Stimulated activated naive CD8-positive, alpha-beta T cell treated with anti-CD3 and anti-CD28 coated beads, Interleukin-15, amount 100 ng/mL, for 72 hours (primary cell): Measurements from ENCODE around the gene ADGB.

ENCODE experiments used
- ATAC-seq: fragments of 150-1000 bp; cut with Tn5 transposase; 2 replicates; pipeline ENCODE4 v1.10.0; 2021; ENCODE audit warnings: mild to moderate bottlenecking, moderate library complexity
- DNase-seq, 2 donors: peaks; one replicate each; pipeline ENCODE4 v3.0.0; 2021 to 2022
- H3K27ac Mint-ChIP-seq, 2 donors: one replicate each; pipeline ENCODE4 v1.8.0; 2022; ENCODE audit warnings: mild to moderate bottlenecking in 2 of 2, mixed read lengths in 2 of 2, moderate library complexity in 2 of 2
- H3K27me3 Mint-ChIP-seq: one replicate; pipeline ENCODE4 v1.8.0; 2022; ENCODE audit warnings: mixed read lengths
- H3K4me1 Mint-ChIP-seq: one replicate; pipeline ENCODE4 v1.8.0; 2022; ENCODE audit warnings: mild to moderate bottlenecking, mixed read lengths
- H3K4me3 Mint-ChIP-seq, 2 donors: one replicate each; pipeline ENCODE4 v1.8.0; 2022; ENCODE audit warnings: mild to moderate bottlenecking in 2 of 2, mixed read lengths in 2 of 2, moderate library complexity in 1 of 2
- H3K9me3 Mint-ChIP-seq, 2 donors: one replicate each; pipeline ENCODE4 v1.8.0; 2022; ENCODE audit warnings: mixed read lengths in 2 of 2

ADGB gene

DNA sequence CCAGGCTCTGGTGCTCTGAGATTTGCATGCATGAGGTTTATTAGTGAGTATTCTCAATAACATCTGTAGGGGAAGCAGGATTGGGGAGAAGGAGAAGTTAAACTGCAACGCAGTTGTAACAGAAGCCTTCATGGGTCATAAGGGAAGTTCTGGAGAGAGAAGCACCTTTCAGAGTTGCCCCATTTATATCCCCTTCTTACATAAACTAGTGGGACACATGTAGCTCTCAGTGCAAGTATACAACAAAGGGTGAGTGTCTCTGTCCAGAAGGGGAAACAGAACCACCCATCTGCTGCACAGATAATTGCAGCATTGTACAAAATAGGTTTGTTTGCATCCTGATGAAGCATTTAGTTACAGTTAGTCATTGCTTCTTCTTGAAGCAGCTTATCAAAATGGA, 4.3 kb upstream of the ADGB start:
- Mint-ChIP-seq H3K9me3 (no peaks in the 10 kb centered on the region), H3K4me3 (no peak overlapping the region), H3K4me1 (peaks cover 9% of the 10 kb centered on the region), H3K27me3 (peaks cover 23% of the 10 kb centered on the region), H3K27ac (no peak overlapping the region)
- DNase-seq (no peak), ATAC-seq (no peak)

- no peaks in the 10 kb centered on the region for H3K9me3 Mint-ChIP-seq
- ATAC-seq (no peak), DNase-seq (no peak)
- no peak overlapping the region for H3K4me3 Mint-ChIP-seq
- peaks cover 36% of the 10 kb centered on the region for H3K27me3 Mint-ChIP-seq
- H3K27ac Mint-ChIP-seq: no peak overlapping the region
- peaks cover 9% of the 10 kb centered on the region for H3K4me1 Mint-ChIP-seq
Measured at GRCh38 chr6:146595972-146596731, 2.6 kb upstream of the ADGB start.

DNA sequence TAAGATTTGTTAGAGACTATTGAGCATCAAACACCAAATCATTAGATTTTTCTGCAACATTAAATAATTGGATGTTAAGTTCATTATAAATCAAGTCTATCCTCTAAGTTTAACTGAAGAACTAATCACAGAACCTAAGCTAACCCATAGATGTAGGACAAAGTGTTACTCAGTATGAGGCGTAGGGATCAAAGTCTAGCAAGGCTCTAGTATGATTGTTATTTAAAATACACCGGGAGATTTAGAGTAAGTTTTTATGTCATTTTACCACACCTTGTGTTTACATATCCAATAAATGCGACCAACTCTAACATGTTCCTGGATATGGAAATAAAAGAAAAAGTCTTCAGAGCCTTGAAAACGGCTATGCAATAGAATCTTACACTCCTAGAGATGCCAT, 2.6 kb downstream of the ADGB start:
- no peaks in the 10 kb centered on the region for H3K9me3 Mint-ChIP-seq
- peaks cover 9% of the 10 kb centered on the region for H3K4me1 Mint-ChIP-seq
- H3K4me3 Mint-ChIP-seq: no peak overlapping the region
- peaks cover 31% of the 10 kb centered on the region for H3K27me3 Mint-ChIP-seq
- ATAC-seq: no peak
- H3K27ac Mint-ChIP-seq: no peak overlapping the region
- DNase-seq: no peak

- no peak overlapping the region for H3K4me3 Mint-ChIP-seq
- no peak overlapping the region for H3K27ac Mint-ChIP-seq
- ATAC-seq: no peak
Measured at GRCh38 chr6:146602526-146602925, 3.8 kb downstream of the ADGB start.

GRCh38 chr6:146613947-146614346, 15.2 kb downstream of the ADGB start:
- Mint-ChIP-seq H3K27me3 (no peaks in the 10 kb centered on the region), H3K9me3 (no peaks in the 10 kb centered on the region), H3K4me1 (no peaks in the 10 kb centered on the region), H3K4me3 (no peak overlapping the region), H3K27ac (no peak overlapping the region)
- DNase-seq (no peak), ATAC-seq (no peak)

More at GRCh38 chr6:146602526-146602925, 3.8 kb downstream of the ADGB start:
- H3K27me3 Mint-ChIP-seq: peaks cover 31% of the 10 kb centered on the region
- no peak for DNase-seq
- H3K9me3 Mint-ChIP-seq: peaks cover 0 to 6% of the 10 kb centered on the region in 2 donors
- peaks cover 9% of the 10 kb centered on the region for H3K4me1 Mint-ChIP-seq

- no peak overlapping the region for H3K27ac Mint-ChIP-seq
- DNase-seq: no peak
- no peaks in the 10 kb centered on the region for H3K9me3 Mint-ChIP-seq
- no peak for ATAC-seq
- no peaks in the 10 kb centered on the region for H3K27me3 Mint-ChIP-seq
- no peaks in the 10 kb centered on the region for H3K4me1 Mint-ChIP-seq
- no peak overlapping the region for H3K4me3 Mint-ChIP-seq
Measured at GRCh38 chr6:146620655-146621054, 21.9 kb downstream of the ADGB start.

- no peaks in the 10 kb centered on the region for H3K4me1 Mint-ChIP-seq
- no peak for ATAC-seq
- DNase-seq: no peak
- H3K9me3 Mint-ChIP-seq: no peaks in the 10 kb centered on the region
- H3K27me3 Mint-ChIP-seq: peaks cover 9% of the 10 kb centered on the region
- no peak overlapping the region for H3K4me3 Mint-ChIP-seq
- H3K27ac Mint-ChIP-seq: no peak overlapping the region
Measured at GRCh38 chr6:146628350-146628749, 29.6 kb downstream of the ADGB start.

- Mint-ChIP-seq H3K27me3 (peaks cover 9% of the 10 kb centered on the region), H3K4me1 (no peaks in the 10 kb centered on the region), H3K27ac (no peak overlapping the region), H3K4me3 (no peak overlapping the region), H3K9me3 (no peaks in the 10 kb centered on the region)
- ATAC-seq (no peak), DNase-seq (no peak)
Measured at GRCh38 chr6:146634022-146634421, 35.2 kb downstream of the ADGB start.

DNA sequence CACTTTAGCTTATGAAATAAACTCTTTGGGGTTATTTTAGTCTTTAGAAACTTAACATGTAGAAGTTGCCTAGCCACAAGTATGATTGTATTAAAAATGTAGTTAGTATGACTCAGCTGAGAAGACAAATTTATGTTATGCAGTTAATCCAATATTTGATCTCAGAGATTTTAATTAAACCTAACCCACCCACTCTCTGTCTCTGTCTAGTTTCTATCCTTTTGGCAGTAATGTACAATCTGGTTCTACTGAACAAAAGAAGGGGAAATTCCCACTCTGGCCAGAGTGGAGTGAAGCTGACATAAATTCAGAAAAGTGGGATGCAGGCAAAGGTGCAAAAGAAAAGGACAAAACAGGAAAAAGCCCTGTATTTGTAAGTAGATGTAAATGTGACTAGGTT, 36.4 kb downstream of the ADGB start:
- H3K27ac Mint-ChIP-seq: no peak overlapping the region
- peaks cover 9% of the 10 kb centered on the region for H3K27me3 Mint-ChIP-seq
- no peaks in the 10 kb centered on the region for H3K9me3 Mint-ChIP-seq

GRCh38 chr6:146636481-146636880, 37.7 kb downstream of the ADGB start:
- ATAC-seq: no peak
- no peaks in the 10 kb centered on the region for H3K4me1 Mint-ChIP-seq
- peaks cover 9% of the 10 kb centered on the region for H3K27me3 Mint-ChIP-seq
- no peak overlapping the region for H3K4me3 Mint-ChIP-seq
- no peak for DNase-seq
- no peaks in the 10 kb centered on the region for H3K9me3 Mint-ChIP-seq
- H3K27ac Mint-ChIP-seq: no peak overlapping the region

More for the DNA sequence above, 36.4 kb downstream of the ADGB start:
- no peak overlapping the region for H3K4me3 Mint-ChIP-seq
- no peak for ATAC-seq
- no peak for DNase-seq
- H3K4me1 Mint-ChIP-seq: no peaks in the 10 kb centered on the region

DNA sequence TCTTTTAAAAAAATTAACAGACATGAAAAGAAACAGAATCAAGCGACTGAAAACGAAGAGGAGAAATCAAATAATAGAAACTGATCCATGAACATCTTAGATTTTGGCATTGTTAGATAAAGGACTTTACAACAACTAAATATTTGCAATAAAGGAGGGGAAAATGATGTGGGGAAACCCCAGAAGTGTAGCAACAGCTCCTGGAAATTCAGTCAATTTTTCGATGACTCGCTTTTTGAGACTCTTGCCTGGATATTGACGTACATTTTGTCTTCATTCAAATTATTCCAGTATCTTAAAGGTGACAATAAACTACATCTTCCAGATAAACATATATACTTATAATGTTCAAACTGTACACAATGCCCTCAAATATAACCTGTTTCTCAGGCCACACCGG, 44.1 kb downstream of the ADGB start:
- ATAC-seq: no peak
- H3K4me1 Mint-ChIP-seq: no peaks in the 10 kb centered on the region
- no peak for DNase-seq
- no peak overlapping the region for H3K4me3 Mint-ChIP-seq
- no peaks in the 10 kb centered on the region for H3K9me3 Mint-ChIP-seq
- H3K27ac Mint-ChIP-seq: no peak overlapping the region
- H3K27me3 Mint-ChIP-seq: no peaks in the 10 kb centered on the region

- no peak overlapping the region for H3K4me3 Mint-ChIP-seq
- H3K9me3 Mint-ChIP-seq: peaks cover 0 to 7% of the 10 kb centered on the region in 2 donors
- ATAC-seq (no peak), DNase-seq (no peak)
- H3K4me1 Mint-ChIP-seq: no peaks in the 10 kb centered on the region
- H3K27me3 Mint-ChIP-seq: no peaks in the 10 kb centered on the region
- no peak overlapping the region for H3K27ac Mint-ChIP-seq
Measured at GRCh38 chr6:146650799-146651481, 52.2 kb downstream of the ADGB start.

- H3K27me3 Mint-ChIP-seq: no peaks in the 10 kb centered on the region
- no peaks in the 10 kb centered on the region for H3K4me1 Mint-ChIP-seq
- ATAC-seq (no peak), DNase-seq (no peak)
- peak overlapping the region in 1 of 2 donors; percentile 28 for H3K27ac Mint-ChIP-seq
- H3K4me3 Mint-ChIP-seq: no peak overlapping the region
- H3K9me3 Mint-ChIP-seq: peaks cover 0 to 7% of the 10 kb centered on the region in 2 donors
Measured at GRCh38 chr6:146651482-146651863, 52.7 kb downstream of the ADGB start.

- H3K9me3 Mint-ChIP-seq: peaks cover 6 to 7% of the 10 kb centered on the region in 2 donors
- H3K4me3 Mint-ChIP-seq: no peak overlapping the region
- peaks cover 7% of the 10 kb centered on the region for H3K27me3 Mint-ChIP-seq
- DNase-seq: no peak
- ATAC-seq: no peak
- H3K27ac Mint-ChIP-seq: no peak overlapping the region
- H3K4me1 Mint-ChIP-seq: no peaks in the 10 kb centered on the region
Measured at GRCh38 chr6:146657432-146657831, 58.7 kb downstream of the ADGB start.

GRCh38 chr6:146664871-146665360, 66.1 kb downstream of the ADGB start:
- Mint-ChIP-seq H3K4me3 (no peak overlapping the region), H3K9me3 (peaks cover 6 to 7% of the 10 kb centered on the region in 2 donors), H3K27me3 (peaks cover 21% of the 10 kb centered on the region), H3K27ac (no peak overlapping the region), H3K4me1 (no peaks in the 10 kb centered on the region)
- ATAC-seq: no peak
- no peak for DNase-seq

GRCh38 chr6:146666909-146667308, 68.1 kb downstream of the ADGB start:
- DNase-seq: no peak
- no peak for ATAC-seq
- no peak overlapping the region for H3K4me3 Mint-ChIP-seq
- peaks cover 4% of the 10 kb centered on the region in 2 donors for H3K9me3 Mint-ChIP-seq
- no peaks in the 10 kb centered on the region for H3K4me1 Mint-ChIP-seq
- H3K27ac Mint-ChIP-seq: no peak overlapping the region
- H3K27me3 Mint-ChIP-seq: peaks cover 24% of the 10 kb centered on the region
